H9 (cell line): ENCODE measurements around the gene WNT6. TPM values are rescaled to one million over a fixed set of nuclear protein-coding genes. Genes with fewer than 3 reads are reported as not detected.

ENCODE experiments used
- DNase-seq: peaks from one replicate; pipeline ENCODE4 v3.0.0-alpha.2; 2017
- H2AFZ ChIP-seq: one replicate; pipeline ENCODE4 v1.6.1; 2013; ENCODE audit warnings: mild to moderate bottlenecking, low read length, control low read depth, moderate library complexity
- H2AK5ac ChIP-seq: 2 replicates; pipeline ENCODE4 v1.6.1; 2013; ENCODE audit warnings: low read length, control low read depth, mixed read lengths; ENCODE audit not compliant: insufficient read length
- H2BK120ac ChIP-seq: one replicate; pipeline ENCODE4 v1.6.1; 2013; ENCODE audit warnings: low read depth, mild to moderate bottlenecking, low read length, control low read depth, inconsistent platforms; ENCODE audit not compliant: poor library complexity, severe bottlenecking
- H2BK12ac ChIP-seq: 2 replicates; pipeline ENCODE4 v1.6.1; 2013; ENCODE audit warnings: low read length, control low read depth, mixed read lengths, low read depth; ENCODE audit not compliant: insufficient read length
- H2BK15ac ChIP-seq: 2 replicates; pipeline ENCODE4 v1.6.1; 2013; ENCODE audit warnings: low read depth, low read length, control low read depth
- H2BK20ac ChIP-seq: one replicate; pipeline ENCODE4 v1.6.1; 2013; ENCODE audit warnings: low read depth, mild to moderate bottlenecking, low read length, control low read depth, inconsistent platforms; ENCODE audit not compliant: poor library complexity, severe bottlenecking
- H2BK5ac ChIP-seq: 2 replicates; pipeline ENCODE4 v1.6.1; 2013; ENCODE audit warnings: low read length, control low read depth, mixed read lengths; ENCODE audit not compliant: insufficient read length
- H3K14ac ChIP-seq: 2 replicates; pipeline ENCODE4 v1.6.1; 2013; ENCODE audit warnings: low read length, control low read depth; ENCODE audit not compliant: insufficient read depth
- H3K18ac ChIP-seq: 2 replicates; pipeline ENCODE4 v1.6.1; 2013; ENCODE audit warnings: low read depth, mild to moderate bottlenecking, mixed read lengths, low read length, control low read depth; ENCODE audit not compliant: insufficient read length
- H3K23ac ChIP-seq: 2 replicates; pipeline ENCODE4 v1.6.1; 2013; ENCODE audit warnings: low read length, control low read depth, mixed read lengths, low read depth; ENCODE audit not compliant: insufficient read length
- H3K23me2 ChIP-seq: 2 replicates; pipeline ENCODE4 v1.6.1; 2013; ENCODE audit warnings: low read depth, mild to moderate bottlenecking, mixed read lengths, low read length, control low read depth; ENCODE audit not compliant: insufficient read length, poor library complexity, severe bottlenecking
- H3K27ac ChIP-seq: 2 replicates; pipeline ENCODE4 v1.5.1; 2013; ENCODE audit warnings: low read length, control low read depth, mixed read lengths, low read depth; ENCODE audit not compliant: insufficient read length
- H3K27me3 ChIP-seq: 2 replicates; pipeline ENCODE4 v1.6.1; 2013; ENCODE audit warnings: low read length, control low read depth, inconsistent platforms; ENCODE audit not compliant: insufficient read depth
- H3K4ac ChIP-seq: 2 replicates; pipeline ENCODE4 v1.6.1; 2013; ENCODE audit warnings: low read depth, mild to moderate bottlenecking, control low read depth, inconsistent platforms, low read length, moderate library complexity
- H3K4me1 ChIP-seq: 2 replicates; pipeline ENCODE4 v1.6.1; 2013; ENCODE audit warnings: low read length, control low read depth, inconsistent platforms; ENCODE audit not compliant: insufficient read depth
- H3K4me2 ChIP-seq: 2 replicates; pipeline ENCODE4 v1.6.1; 2013; ENCODE audit warnings: low read length, control low read depth, mixed read lengths; ENCODE audit not compliant: insufficient read length, insufficient read depth
- H3K56ac ChIP-seq: 2 replicates; pipeline ENCODE4 v1.6.1; 2013; ENCODE audit warnings: low read depth, mild to moderate bottlenecking, mixed read lengths, low read length, control low read depth; ENCODE audit not compliant: insufficient read length
- H3K79me1 ChIP-seq: 2 replicates; pipeline ENCODE4 v1.6.1; 2013; ENCODE audit warnings: low read depth, mild to moderate bottlenecking, moderate library complexity, low read length, control low read depth, inconsistent platforms; ENCODE audit not compliant: insufficient read depth, poor library complexity, severe bottlenecking
- H3K79me2 ChIP-seq: 2 replicates; pipeline ENCODE4 v1.6.1; 2013; ENCODE audit warnings: low read length, control low read depth, inconsistent platforms; ENCODE audit not compliant: insufficient read depth
- H3K9ac ChIP-seq: 2 replicates; pipeline ENCODE4 v1.6.1; 2013; ENCODE audit warnings: low read length, control low read depth, mixed read lengths; ENCODE audit not compliant: insufficient read length; ENCODE audit errors: extremely low read depth
- H3K9me3 ChIP-seq: one replicate; pipeline ENCODE4 v1.6.1; 2013; ENCODE audit warnings: low read depth, low read length, inconsistent platforms; ENCODE audit not compliant: control insufficient read depth
- H3T11ph ChIP-seq: one replicate; pipeline ENCODE4 v1.6.1; 2013; ENCODE audit warnings: mild to moderate bottlenecking, low read length, control low read depth, inconsistent platforms
- H4K20me1 ChIP-seq: one replicate; pipeline ENCODE4 v1.6.1; 2013; ENCODE audit not compliant: control insufficient read depth, insufficient read length, insufficient read depth
- H4K5ac ChIP-seq: 2 replicates; pipeline ENCODE4 v1.6.1; 2013; ENCODE audit warnings: low read depth, mild to moderate bottlenecking, mixed read lengths, low read length, control low read depth; ENCODE audit not compliant: insufficient read length
- H4K8ac ChIP-seq: replicated peaks from 2 replicates; pipeline ENCODE4 v1.6.1; 2013; ENCODE audit warnings: low read length, control low read depth, mixed read lengths, low read depth; ENCODE audit not compliant: insufficient read length
- H4K91ac ChIP-seq: 2 replicates; pipeline ENCODE4 v1.6.1; 2013; ENCODE audit warnings: low read depth, mild to moderate bottlenecking, moderate library complexity, mixed read lengths, low read length, control low read depth; ENCODE audit not compliant: insufficient read length
- H3K27ac Mint-ChIP-seq, 3 experiments: 2 replicates in 2 of 3; 3 replicates in 1 of 3; pipeline ENCODE4 v1.8.0; 2020 to 2021; ENCODE audit warnings: mixed read lengths in 3 of 3, mild to moderate bottlenecking in 1 of 3, moderate library complexity in 1 of 3
- H3K27me3 Mint-ChIP-seq: 2 replicates; pipeline ENCODE4 v1.8.0; 2021; ENCODE audit warnings: low read depth, mild to moderate bottlenecking, moderate library complexity, mixed read lengths
- H3K36me3 Mint-ChIP-seq, 3 experiments: 2 replicates in 2 of 3; 3 replicates in 1 of 3; pipeline ENCODE4 v1.8.0; 2020 to 2021; ENCODE audit warnings: low read depth in 3 of 3, mixed read lengths in 3 of 3; ENCODE audit not compliant: insufficient read depth in 1 of 3
- H3K4me1 Mint-ChIP-seq, 2 experiments: 2 replicates each; pipeline ENCODE4 v1.8.0; 2020; ENCODE audit warnings: mixed read lengths in 2 of 2
- H3K4me3 Mint-ChIP-seq, 2 experiments: 2 replicates in 1 of 2; 3 replicates in 1 of 2; pipeline ENCODE4 v1.8.0; 2020 to 2021; ENCODE audit warnings: mild to moderate bottlenecking in 2 of 2, mixed read lengths in 2 of 2, moderate library complexity in 1 of 2
- H3K9me3 Mint-ChIP-seq, 2 experiments: 2 replicates in 1 of 2; 3 replicates in 1 of 2; pipeline ENCODE4 v1.8.0; 2020; ENCODE audit warnings: mild to moderate bottlenecking in 2 of 2, mixed read lengths in 2 of 2, moderate library complexity in 1 of 2
- WGBS: extraction: QIAGEN DNeasy Blood & Tissue Kit; methylation state at CpG from one replicate; pipeline ENCODE4 v1.1.7; 2013; ENCODE audit warnings: missing lambda C conversion rate, low lambda C conversion rate, mixed read lengths; ENCODE audit not compliant: insufficient read length; ENCODE audit errors: extremely low coverage; 5-methylcytosine and 5-hydroxymethylcytosine counted together
- total RNA-seq: library from RNA; stranded (reverse); gene quantifications from 2 replicates; pipeline ENCODE4 v1.2.1, GENCODE V29; 2021
- TF ChIP-seq, protein P1 (sequence below): fragments of 200-600 bp; sonication (generic); conservative IDR thresholded peaks from 3 replicates; pipeline ENCODE4 v1.8.0; 2021; ENCODE audit warnings: antibody characterized with exemption, mild to moderate bottlenecking

The WNT6 gene
- total RNA-seq, 1 experiment from 2014 or later: not detected

DNA sequence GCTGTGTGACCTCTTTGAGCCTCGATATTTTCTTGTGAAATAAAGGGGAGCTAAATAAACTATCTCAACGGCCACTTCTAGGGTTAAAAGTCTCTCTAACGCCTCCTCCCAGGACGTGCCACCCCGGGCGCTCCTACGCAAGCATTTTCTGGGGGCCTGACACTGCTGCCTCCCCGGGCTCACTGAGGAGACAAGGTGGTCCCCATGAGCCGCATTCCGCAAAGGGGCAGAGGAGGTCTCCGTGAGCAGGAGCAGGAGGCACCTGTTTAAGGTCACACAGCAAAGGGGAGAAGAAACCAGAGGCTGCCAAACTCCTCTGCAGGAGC is 20.1 kb downstream of the WNT6 start:
- H4K5ac ChIP-seq: no peak overlapping the region

More for the DNA sequence above, 20.1 kb downstream of the WNT6 start:
- H4K8ac ChIP-seq: no peak overlapping the region
- no peak overlapping the region for H3T11ph ChIP-seq
- H3K4ac ChIP-seq: no peak overlapping the region
- no peak for DNase-seq
- no peak overlapping the region for H2BK120ac ChIP-seq
- no peak overlapping the region for H3K9ac ChIP-seq
- no peak overlapping the region for H3K27ac ChIP-seq
- no peak overlapping the region for H2BK5ac ChIP-seq
- no peak overlapping the region for H3K56ac ChIP-seq
- H3K79me2 ChIP-seq: no peaks in the 10 kb centered on the region
- peaks cover 2% of the 10 kb centered on the region for H4K20me1 ChIP-seq
- H3K27me3 ChIP-seq: peaks cover 90% of the 10 kb centered on the region
- H3K79me1 ChIP-seq: no peaks in the 10 kb centered on the region
- Mint-ChIP-seq H3K4me3 (peak overlapping the region in 1 of 2 experiments; percentile 65; a peak in 3 of 5 replicates), H3K27me3 (peaks cover 97% of the 10 kb centered on the region), H3K9me3 (peaks cover 2% of the 10 kb centered on the region in 2 experiments; a peak in 4 of 5 replicates), H3K36me3 (no peaks in the 10 kb centered on the region; a peak in 1 of 7 replicates), H3K27ac (no peak overlapping the region), H3K4me1 (peaks cover 19 to 30% of the 10 kb centered on the region in 2 experiments)
- no peaks in the 10 kb centered on the region for H3K9me3 ChIP-seq
- no peak overlapping the region for H3K14ac ChIP-seq
- H3K23ac ChIP-seq: no peak overlapping the region
- no peak overlapping the region for H2BK20ac ChIP-seq
- no peak overlapping the region for H2AK5ac ChIP-seq
- no peak overlapping the region for H2AFZ ChIP-seq
- H2BK15ac ChIP-seq: no peak overlapping the region
- peak overlapping the region; percentile 14 for H3K4me2 ChIP-seq
- H4K91ac ChIP-seq: no peak overlapping the region
- no peak overlapping the region for H3K18ac ChIP-seq
- WGBS: no CpG with 5 or more reads among the region's 11 CpGs
- no peak overlapping the region for H2BK12ac ChIP-seq
- H3K4me1 ChIP-seq: no peaks in the 10 kb centered on the region
- TF ChIP-seq, protein P1, sequence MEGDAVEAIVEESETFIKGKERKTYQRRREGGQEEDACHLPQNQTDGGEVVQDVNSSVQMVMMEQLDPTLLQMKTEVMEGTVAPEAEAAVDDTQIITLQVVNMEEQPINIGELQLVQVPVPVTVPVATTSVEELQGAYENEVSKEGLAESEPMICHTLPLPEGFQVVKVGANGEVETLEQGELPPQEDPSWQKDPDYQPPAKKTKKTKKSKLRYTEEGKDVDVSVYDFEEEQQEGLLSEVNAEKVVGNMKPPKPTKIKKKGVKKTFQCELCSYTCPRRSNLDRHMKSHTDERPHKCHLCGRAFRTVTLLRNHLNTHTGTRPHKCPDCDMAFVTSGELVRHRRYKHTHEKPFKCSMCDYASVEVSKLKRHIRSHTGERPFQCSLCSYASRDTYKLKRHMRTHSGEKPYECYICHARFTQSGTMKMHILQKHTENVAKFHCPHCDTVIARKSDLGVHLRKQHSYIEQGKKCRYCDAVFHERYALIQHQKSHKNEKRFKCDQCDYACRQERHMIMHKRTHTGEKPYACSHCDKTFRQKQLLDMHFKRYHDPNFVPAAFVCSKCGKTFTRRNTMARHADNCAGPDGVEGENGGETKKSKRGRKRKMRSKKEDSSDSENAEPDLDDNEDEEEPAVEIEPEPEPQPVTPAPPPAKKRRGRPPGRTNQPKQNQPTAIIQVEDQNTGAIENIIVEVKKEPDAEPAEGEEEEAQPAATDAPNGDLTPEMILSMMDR: no peak
- no peaks in the 10 kb centered on the region for H3K23me2 ChIP-seq
